Measurements from ENCODE around the gene SRGAP3. TPM values are rescaled to one million over a fixed set of nuclear protein-coding genes. Genes with fewer than 3 reads are reported as not detected.
A peak's percentile ranks its signal among the peaks of the same experiment; 100 is the strongest.

SRGAP3 gene
- total RNA-seq, 1 experiment from 2014 or later, result 5.3 TPM

- DNase-seq, result no peak
- Histone ChIP-seq H3K27me3 (ENCODE audit: control insufficient read depth, insufficient read depth, low read length) (peaks cover 12% of the 10 kb centered on the region), H3K4me3 (ENCODE audit: insufficient read depth, low read depth, low read length) (peak overlapping the region; percentile 40; the same call in 1 of the 2 replicates), H3K36me3 (replicated peaks; ENCODE audit: control insufficient read depth, insufficient read depth, low read length) (no peaks in the 10 kb centered on the region)
Observed at GRCh38 chr3:9135526-9135925, 113.9 kb downstream of the SRGAP3 start.

- Histone ChIP-seq H3K36me3 (replicated peaks; ENCODE audit: control insufficient read depth, insufficient read depth, low read length) (no peaks in the 10 kb centered on the region), H3K27me3 (ENCODE audit: control insufficient read depth, insufficient read depth, low read length) (peaks cover 12% of the 10 kb centered on the region)
Observed at GRCh38 chr3:9133656-9134055, 115.8 kb downstream of the SRGAP3 start.

GRCh38 chr3:9130345-9131305 lies 118.8 kb downstream of the SRGAP3 start:
- Histone ChIP-seq H3K4me3 (ENCODE audit: insufficient read depth, low read depth, low read length) (no peak overlapping the region), H3K27me3 (ENCODE audit: control insufficient read depth, insufficient read depth, low read length) (peaks cover 4% of the 10 kb centered on the region), H3K36me3 (replicated peaks; ENCODE audit: control insufficient read depth, insufficient read depth, low read length) (no peaks in the 10 kb centered on the region)
- DNase-seq, result no peak

More at GRCh38 chr3:9133656-9134055, 115.8 kb downstream of the SRGAP3 start:
- no peak for DNase-seq
- no peak overlapping the region for H3K4me3 ChIP-seq (ENCODE audit: insufficient read depth, low read depth, low read length)

GRCh38 chr3:9129365-9129764 lies 120.1 kb downstream of the SRGAP3 start:
- Histone ChIP-seq H3K36me3 (replicated peaks; ENCODE audit: control insufficient read depth, insufficient read depth, low read length) (no peaks in the 10 kb centered on the region), H3K27me3 (ENCODE audit: control insufficient read depth, insufficient read depth, low read length) (no peaks in the 10 kb centered on the region), H3K4me3 (ENCODE audit: insufficient read depth, low read depth, low read length) (no peak overlapping the region)
- no peak for DNase-seq

GRCh38 chr3:9125278-9125951 lies 124.0 kb downstream of the SRGAP3 start:
- no peaks in the 10 kb centered on the region for H3K27me3 ChIP-seq (ENCODE audit: control insufficient read depth, insufficient read depth, low read length)
- no peak for DNase-seq
- no peaks in the 10 kb centered on the region for H3K36me3 ChIP-seq (replicated peaks; ENCODE audit: control insufficient read depth, insufficient read depth, low read length)
- no peak overlapping the region for H3K4me3 ChIP-seq (ENCODE audit: insufficient read depth, low read depth, low read length)

- H3K4me3 ChIP-seq (ENCODE audit: insufficient read depth, low read depth, low read length), result no peak overlapping the region
- no peaks in the 10 kb centered on the region for H3K36me3 ChIP-seq (replicated peaks; ENCODE audit: control insufficient read depth, insufficient read depth, low read length)
- H3K27me3 ChIP-seq (ENCODE audit: control insufficient read depth, insufficient read depth, low read length), result no peaks in the 10 kb centered on the region
- peak; percentile 50 for DNase-seq
Observed at GRCh38 chr3:9124730-9125129, 124.7 kb downstream of the SRGAP3 start.

- H3K27me3 ChIP-seq (ENCODE audit: control insufficient read depth, insufficient read depth, low read length), result no peaks in the 10 kb centered on the region
- no peak for DNase-seq
- no peaks in the 10 kb centered on the region for H3K36me3 ChIP-seq (replicated peaks; ENCODE audit: control insufficient read depth, insufficient read depth, low read length)
- no peak overlapping the region for H3K4me3 ChIP-seq (ENCODE audit: insufficient read depth, low read depth, low read length)
Observed at GRCh38 chr3:9123840-9124239, 125.6 kb downstream of the SRGAP3 start.

- DNase-seq, result no peak
- H3K4me3 ChIP-seq (ENCODE audit: insufficient read depth, low read depth, low read length), result no peak overlapping the region
- no peaks in the 10 kb centered on the region for H3K27me3 ChIP-seq (ENCODE audit: control insufficient read depth, insufficient read depth, low read length)
- no peaks in the 10 kb centered on the region for H3K36me3 ChIP-seq (replicated peaks; ENCODE audit: control insufficient read depth, insufficient read depth, low read length)
Observed at GRCh38 chr3:9122732-9123364, 126.6 kb downstream of the SRGAP3 start.

- Histone ChIP-seq H3K27me3 (ENCODE audit: control insufficient read depth, insufficient read depth, low read length) (no peaks in the 10 kb centered on the region), H3K36me3 (replicated peaks; ENCODE audit: control insufficient read depth, insufficient read depth, low read length) (no peaks in the 10 kb centered on the region), H3K4me3 (ENCODE audit: insufficient read depth, low read depth, low read length) (no peak overlapping the region)
- no peak for DNase-seq
Observed at GRCh38 chr3:9121366-9122001, 128.0 kb downstream of the SRGAP3 start.

GRCh38 chr3:9119331-9119730 lies 130.1 kb downstream of the SRGAP3 start:
- no peak for DNase-seq
- no peaks in the 10 kb centered on the region for H3K27me3 ChIP-seq (ENCODE audit: control insufficient read depth, insufficient read depth, low read length)
- no peaks in the 10 kb centered on the region for H3K36me3 ChIP-seq (replicated peaks; ENCODE audit: control insufficient read depth, insufficient read depth, low read length)
- H3K4me3 ChIP-seq (ENCODE audit: insufficient read depth, low read depth, low read length), result no peak overlapping the region

- no peaks in the 10 kb centered on the region for H3K27me3 ChIP-seq (ENCODE audit: control insufficient read depth, insufficient read depth, low read length)
- no peaks in the 10 kb centered on the region for H3K36me3 ChIP-seq (replicated peaks; ENCODE audit: control insufficient read depth, insufficient read depth, low read length)
- no peak for DNase-seq
- H3K4me3 ChIP-seq (ENCODE audit: insufficient read depth, low read depth, low read length), result no peak overlapping the region
Observed at GRCh38 chr3:9118222-9118621, 131.2 kb downstream of the SRGAP3 start.

GRCh38 chr3:9117220-9117619 lies 132.2 kb downstream of the SRGAP3 start:
- no peak for DNase-seq
- H3K4me3 ChIP-seq (ENCODE audit: insufficient read depth, low read depth, low read length), result no peak overlapping the region
- H3K36me3 ChIP-seq (replicated peaks; ENCODE audit: control insufficient read depth, insufficient read depth, low read length), result no peaks in the 10 kb centered on the region
- H3K27me3 ChIP-seq (ENCODE audit: control insufficient read depth, insufficient read depth, low read length), result no peaks in the 10 kb centered on the region

GRCh38 chr3:9116336-9116735 lies 133.1 kb downstream of the SRGAP3 start:
- no peak for DNase-seq
- Histone ChIP-seq H3K36me3 (replicated peaks; ENCODE audit: control insufficient read depth, insufficient read depth, low read length) (no peaks in the 10 kb centered on the region), H3K27me3 (ENCODE audit: control insufficient read depth, insufficient read depth, low read length) (no peaks in the 10 kb centered on the region), H3K4me3 (ENCODE audit: insufficient read depth, low read depth, low read length) (no peak overlapping the region)

- no peak for DNase-seq
- no peaks in the 10 kb centered on the region for H3K27me3 ChIP-seq (ENCODE audit: control insufficient read depth, insufficient read depth, low read length)
- H3K4me3 ChIP-seq (ENCODE audit: insufficient read depth, low read depth, low read length), result no peak overlapping the region
- no peaks in the 10 kb centered on the region for H3K36me3 ChIP-seq (replicated peaks; ENCODE audit: control insufficient read depth, insufficient read depth, low read length)
Observed at GRCh38 chr3:9115336-9115735, 134.1 kb downstream of the SRGAP3 start.

All from H7 (cell line).